Measurements from ENCODE around the gene PPIE. TPM values are rescaled to one million over a fixed set of nuclear protein-coding genes. Genes with fewer than 3 reads are reported as not detected.
A peak's percentile ranks its signal among the peaks of the same experiment; 100 is the strongest.

The PPIE gene
- total RNA-seq, 1 experiment from 2014 or later: 36.3 TPM

- no peaks in the 10 kb centered on the region for H3K23me2 ChIP-seq (ENCODE audit: insufficient read length, low read depth, low read length, poor library complexity, severe bottlenecking)
- H3K9me3 Mint-ChIP-seq: no peaks in the 10 kb centered on the region
- no peak for DNase-seq
- no peak overlapping the region for H3K27ac Mint-ChIP-seq
- H3K27ac ChIP-seq (ENCODE audit: insufficient read length, low read depth, low read length): no peak overlapping the region
- no peak overlapping the region for H2BK15ac ChIP-seq (ENCODE audit: low read depth, low read length)
- no peak overlapping the region for H3K14ac ChIP-seq (ENCODE audit: insufficient read depth, low read length)
- H3K79me1 ChIP-seq (ENCODE audit: insufficient read depth, low read depth, low read length, poor library complexity, severe bottlenecking): no peaks in the 10 kb centered on the region
- no peak overlapping the region for H3K18ac ChIP-seq (ENCODE audit: insufficient read length, low read depth, low read length)
- TF ChIP-seq CTCF (conservative IDR thresholded peaks at IDR 0.05): peak; percentile 39; the same call in 1 of the 3 replicates
- no peak overlapping the region for H4K5ac ChIP-seq (ENCODE audit: insufficient read length, low read depth, low read length)
- H3K9ac ChIP-seq (ENCODE audit: extremely low read depth, insufficient read length, low read length): no peak overlapping the region
- H3K4ac ChIP-seq (ENCODE audit: low read depth, low read length): no peak overlapping the region
- no peak overlapping the region for H2BK20ac ChIP-seq (ENCODE audit: low read depth, low read length, poor library complexity, severe bottlenecking)
- no peak overlapping the region for H2AFZ ChIP-seq (ENCODE audit: low read length)
- no peak overlapping the region for H3T11ph ChIP-seq (ENCODE audit: low read length)
- no peaks in the 10 kb centered on the region for H4K20me1 ChIP-seq (ENCODE audit: control insufficient read depth, insufficient read depth, insufficient read length)
- no peak overlapping the region for H4K91ac ChIP-seq (ENCODE audit: insufficient read length, low read depth, low read length)
- no peak overlapping the region for H3K56ac ChIP-seq (ENCODE audit: insufficient read length, low read depth, low read length)
- no peak overlapping the region for H2AK5ac ChIP-seq (ENCODE audit: insufficient read length, low read length)
- peaks cover 99% of the 10 kb centered on the region for H3K27me3 Mint-ChIP-seq (ENCODE audit: low read depth)
- WGBS (ENCODE audit: extremely low coverage, insufficient read length, low lambda C conversion rate): no CpG with 5 or more reads among the region's 3 CpGs
- H3K4me1 ChIP-seq (ENCODE audit: insufficient read depth, low read length): peaks cover 8% of the 10 kb centered on the region; the same call in 1 of the 2 replicates
- no peak overlapping the region for H2BK120ac ChIP-seq (ENCODE audit: low read depth, low read length, poor library complexity, severe bottlenecking)
- no peak overlapping the region for H2BK5ac ChIP-seq (ENCODE audit: insufficient read length, low read length)
- peaks cover 51% of the 10 kb centered on the region for H3K27me3 ChIP-seq (ENCODE audit: insufficient read depth, low read length)
- H3K4me1 Mint-ChIP-seq: peaks cover 24 to 29% of the 10 kb centered on the region in 2 experiments
- no peaks in the 10 kb centered on the region for H3K36me3 Mint-ChIP-seq (ENCODE audit: insufficient read depth in 1 of 3, low read depth in 3 of 3)
- H3K23ac ChIP-seq (ENCODE audit: insufficient read length, low read depth, low read length): no peak overlapping the region
- H4K8ac ChIP-seq (replicated peaks; ENCODE audit: insufficient read length, low read depth, low read length): no peak overlapping the region
- H3K9me3 ChIP-seq (ENCODE audit: control insufficient read depth, low read depth, low read length): no peaks in the 10 kb centered on the region
- H3K4me2 ChIP-seq (ENCODE audit: insufficient read depth, insufficient read length, low read length): no peak overlapping the region
- no peak overlapping the region for H2BK12ac ChIP-seq (ENCODE audit: insufficient read length, low read depth, low read length)
- no peaks in the 10 kb centered on the region for H3K79me2 ChIP-seq (ENCODE audit: insufficient read depth, low read length)
- no peak overlapping the region for H3K4me3 Mint-ChIP-seq
These were observed 39.3 kb upstream of the PPIE start for GRCh38 chr1:39699419-39699818.
